ENCODE measurements around the gene SERPINB12.

The SERPINB12 gene

DNA sequence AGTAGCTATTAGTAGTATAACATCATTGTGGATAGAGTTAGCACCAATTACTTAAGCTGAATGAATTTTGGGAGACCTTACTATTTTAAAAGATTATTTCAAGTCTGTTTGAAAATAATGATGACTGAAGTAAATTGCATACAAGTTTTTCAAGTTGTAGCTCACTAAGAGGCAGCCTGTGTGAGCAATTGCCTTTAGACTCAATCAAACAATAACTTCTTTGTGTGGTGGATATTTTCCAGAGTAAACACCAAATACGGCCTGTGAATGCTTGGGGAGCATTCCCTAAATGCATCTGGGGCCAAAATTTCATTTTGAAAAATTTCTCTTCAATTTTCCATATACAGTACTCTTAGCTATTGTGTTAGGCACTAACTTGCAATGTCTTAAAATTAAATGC, 7.9 kb downstream of the SERPINB12 start:
- no peak for DNase-seq

DNA sequence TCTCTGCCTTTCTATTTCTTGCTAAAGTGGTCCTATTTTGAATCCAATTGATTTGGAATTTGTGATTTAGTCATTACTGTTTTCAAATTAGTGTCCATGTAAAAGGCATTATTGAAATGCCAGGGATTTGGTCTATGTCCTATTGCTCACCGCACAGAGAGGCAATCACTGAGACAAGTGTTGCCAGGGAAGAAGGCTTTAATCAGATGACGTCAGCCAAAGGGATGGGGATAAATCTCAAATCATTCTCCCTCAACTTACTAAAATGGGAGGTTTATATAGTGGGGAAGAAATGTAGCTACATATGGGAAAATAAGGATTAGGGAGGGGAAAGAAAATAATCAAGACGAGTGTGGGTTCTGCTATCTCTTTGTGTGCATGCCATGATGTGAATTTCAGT, 9.6 kb downstream of the SERPINB12 start:
- no peak for DNase-seq

DNA sequence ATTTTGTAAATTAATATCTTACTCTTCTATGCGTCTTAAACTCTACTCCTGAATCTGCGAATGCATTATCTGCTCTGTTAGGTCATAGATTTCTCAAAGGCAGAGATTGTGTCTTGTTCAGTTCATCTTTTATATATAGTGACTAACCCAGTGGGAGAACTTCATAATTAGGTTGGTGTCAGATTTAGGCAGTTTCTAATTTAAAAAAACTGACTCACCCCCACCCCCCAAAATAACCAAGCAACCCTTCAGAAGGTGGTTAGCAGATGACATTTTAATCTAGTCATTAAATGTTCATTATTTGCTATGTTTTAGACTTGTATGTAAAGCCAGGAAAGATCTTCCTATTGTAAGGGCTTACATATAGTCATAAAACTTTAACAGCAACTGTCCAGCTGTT, 10.4 kb downstream of the SERPINB12 start:
- no peak for DNase-seq

DNA sequence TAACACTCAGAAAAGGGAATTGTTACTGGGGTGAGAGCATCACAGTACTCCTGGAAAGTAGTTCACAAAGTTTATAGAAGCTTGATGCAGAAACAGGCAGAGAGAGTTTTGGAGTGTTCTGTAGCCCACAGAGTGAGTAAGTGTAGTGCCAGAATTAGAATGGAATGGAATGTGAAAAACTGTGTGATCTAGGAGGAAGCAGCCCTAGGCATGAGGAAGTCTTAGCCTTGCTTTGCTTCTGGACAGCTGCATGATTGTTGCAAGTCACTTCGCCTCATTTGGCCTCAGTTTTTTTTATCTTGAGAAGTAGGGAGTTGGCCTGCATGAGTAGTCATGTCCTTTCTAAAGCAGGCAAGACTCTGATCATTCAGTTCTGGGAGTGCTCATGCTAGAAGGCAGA, 10.9 kb downstream of the SERPINB12 start:
- no peak for DNase-seq

DNA sequence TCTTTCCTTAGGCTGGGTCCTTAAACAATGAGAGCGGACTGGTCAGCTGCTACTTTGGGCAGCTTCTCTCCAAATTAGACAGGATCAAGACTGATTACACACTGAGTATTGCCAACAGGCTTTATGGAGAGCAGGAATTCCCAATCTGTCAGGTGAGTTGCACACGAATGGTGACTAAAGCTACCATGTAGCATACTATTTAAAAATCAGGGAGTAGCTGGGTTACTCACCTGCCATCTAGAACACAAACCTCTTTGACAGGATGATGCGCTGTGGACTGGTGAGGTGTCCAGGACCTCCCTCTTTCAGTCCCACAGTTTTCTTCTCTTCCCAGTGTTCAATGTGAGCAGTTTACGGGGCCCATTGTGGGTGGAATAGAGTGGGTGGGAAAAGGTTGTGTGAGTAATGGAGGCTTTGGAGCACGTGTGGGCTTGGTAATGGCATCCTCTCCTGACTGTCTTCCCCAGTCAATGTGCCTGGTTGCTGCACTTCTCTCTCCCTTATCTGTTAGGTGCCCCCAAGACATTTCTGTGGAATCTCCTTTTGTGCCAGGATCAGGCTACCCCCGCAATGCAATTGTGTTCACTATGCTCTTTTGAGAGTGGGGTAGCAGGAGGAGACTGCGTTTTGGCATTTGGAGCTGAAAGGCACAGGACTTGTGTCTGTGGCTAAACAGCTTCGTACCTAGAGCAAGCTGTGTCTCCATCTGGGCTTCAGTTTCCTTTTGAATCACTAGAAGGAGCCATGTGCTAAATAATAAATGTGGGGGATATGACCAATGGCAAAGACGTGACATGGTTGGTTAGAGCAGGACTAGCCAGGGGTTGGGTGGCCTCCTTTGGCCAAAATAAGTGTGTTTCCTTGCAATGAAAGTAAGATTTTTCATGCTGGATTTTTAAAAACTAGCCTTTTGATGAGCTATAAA, 17.7 kb downstream of the SERPINB12 start:
- no peak for DNase-seq

DNA sequence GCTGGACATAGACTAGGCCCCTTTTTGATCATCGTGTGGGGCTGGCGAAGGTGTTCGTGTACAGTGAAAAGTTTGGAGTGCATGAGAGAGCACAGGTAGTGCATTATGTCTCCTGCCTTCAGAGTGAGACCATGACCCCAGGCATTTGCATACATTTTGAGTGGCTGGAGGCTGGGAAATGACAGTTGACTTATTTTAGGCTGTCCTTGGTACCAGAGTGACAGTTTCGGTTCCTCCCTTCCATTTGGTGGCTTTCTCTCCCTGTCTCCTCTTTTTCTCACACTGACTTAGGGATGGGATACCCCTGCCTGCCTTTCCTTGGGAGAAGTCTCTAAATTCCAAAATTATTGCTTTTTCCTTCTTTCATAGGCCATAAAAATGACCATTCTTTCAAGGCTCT, 20.1 kb downstream of the SERPINB12 start:
- DNase-seq: no peak

DNA sequence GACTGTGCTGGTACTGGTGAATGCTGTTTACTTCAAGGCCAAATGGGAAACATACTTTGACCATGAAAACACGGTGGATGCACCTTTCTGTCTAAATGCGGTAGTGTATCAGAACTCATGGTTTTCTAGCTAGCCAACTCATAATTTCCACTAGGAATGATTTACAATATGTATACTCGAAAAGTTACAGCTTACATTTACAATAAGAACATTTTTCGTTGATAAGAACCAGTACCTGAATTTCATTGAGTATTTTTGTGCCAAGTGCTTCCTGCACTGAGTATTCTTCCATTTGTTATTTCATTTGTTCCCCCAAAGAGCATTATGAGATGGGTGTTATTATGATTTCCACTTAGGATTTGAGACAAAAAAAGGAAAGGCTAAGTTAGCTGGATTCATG, 21.9 kb downstream of the SERPINB12 start:
- DNase-seq: no peak

DNA sequence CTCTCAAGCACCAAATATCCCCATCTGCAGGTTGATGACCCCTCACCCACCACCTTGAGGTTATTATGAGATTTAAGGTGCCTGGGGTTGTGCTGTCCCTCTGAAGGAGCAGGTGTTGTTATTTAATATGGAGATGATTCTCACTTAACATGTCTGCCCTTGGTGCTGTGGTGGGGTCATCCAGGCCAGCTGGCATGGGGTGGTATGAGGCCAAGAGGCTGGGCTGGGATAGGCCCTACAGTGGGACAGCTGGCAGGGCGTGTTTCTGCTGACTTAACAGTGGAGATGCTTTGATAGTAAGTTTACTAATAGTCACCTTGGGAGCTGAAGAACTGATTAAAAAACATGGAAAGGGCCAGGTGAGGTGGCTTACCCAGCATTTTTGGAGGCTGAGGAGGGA, 22.4 kb downstream of the SERPINB12 start:
- DNase-seq: no peak

DNA sequence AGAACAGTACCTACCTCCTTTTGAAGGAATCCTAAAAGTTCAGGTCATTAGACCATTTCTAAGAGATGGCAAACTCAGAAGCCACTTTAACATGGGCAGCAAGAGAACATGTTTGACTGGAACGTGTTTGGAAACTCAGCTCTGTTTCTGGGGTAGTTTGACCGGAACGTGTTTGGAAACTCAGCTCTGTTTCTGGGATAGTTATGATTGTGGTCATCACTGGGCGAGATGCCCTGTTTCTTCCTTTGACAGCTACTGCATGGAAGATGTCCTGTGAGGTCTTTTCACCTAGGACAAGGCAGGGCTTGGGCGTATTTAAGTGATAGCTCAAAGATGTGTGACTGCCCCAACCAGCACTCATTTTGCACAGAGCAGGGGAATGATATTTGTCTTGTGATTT, 25.1 kb downstream of the SERPINB12 start:
- no peak for DNase-seq

DNA sequence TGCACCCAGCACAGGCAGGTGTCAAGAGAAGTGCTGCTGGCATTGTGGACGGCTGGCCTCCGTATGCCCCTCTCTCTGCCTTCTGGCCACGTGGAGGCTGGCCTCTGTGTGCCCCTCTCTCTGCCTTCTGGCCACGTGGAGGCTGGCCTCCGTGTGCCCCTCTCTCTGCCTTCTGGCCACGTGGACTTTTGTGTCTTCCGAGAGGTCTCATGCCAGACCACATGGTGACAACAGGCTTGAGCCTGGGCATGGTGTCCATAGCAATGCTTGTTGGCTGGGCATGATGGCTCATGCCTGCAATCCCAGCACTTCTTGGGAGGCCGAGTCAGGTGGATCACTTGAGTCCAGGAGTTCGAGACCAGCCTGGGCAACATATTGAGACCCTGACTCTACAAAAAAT, 25.7 kb downstream of the SERPINB12 start:
- DNase-seq: no peak

DNA sequence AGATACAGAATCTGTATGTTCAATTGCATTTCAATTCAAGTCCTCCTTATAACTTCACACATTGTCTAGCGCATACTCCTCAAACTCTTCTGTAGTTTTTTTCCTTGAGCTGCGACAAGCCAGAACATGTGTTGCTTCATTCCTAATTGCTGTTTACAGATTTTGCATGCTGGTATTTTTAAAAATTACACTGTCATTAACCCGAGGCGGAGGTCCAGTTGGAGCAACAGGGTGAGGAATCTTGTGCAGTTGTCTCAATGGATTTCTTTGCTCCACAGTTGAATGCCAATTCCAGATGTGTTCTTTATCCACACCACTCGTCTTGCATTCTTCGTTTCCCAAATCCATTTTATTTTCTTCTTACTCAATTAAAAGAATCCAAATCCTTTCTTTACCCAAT, 28.6 kb downstream of the SERPINB12 start:
- no peak for DNase-seq

DNA sequence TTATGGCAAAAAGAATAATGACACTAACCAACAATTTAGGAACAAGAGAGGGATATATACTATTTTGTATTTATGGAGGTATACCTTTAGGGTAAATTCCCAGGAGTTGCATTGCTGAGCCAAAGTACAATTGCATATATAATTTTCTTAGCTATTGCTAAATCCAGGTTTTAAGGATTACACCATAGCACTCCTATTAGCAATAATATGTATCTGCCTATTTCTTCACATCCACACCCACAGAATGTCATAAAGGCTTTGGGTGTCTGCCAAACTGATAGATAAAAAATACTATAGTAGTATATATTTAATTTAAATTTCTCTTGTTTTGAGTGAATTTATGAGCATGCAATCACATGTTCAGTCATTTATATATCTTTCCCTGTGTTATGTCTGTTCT, 33.5 kb downstream of the SERPINB12 start:
- DNase-seq: no peak

DNA sequence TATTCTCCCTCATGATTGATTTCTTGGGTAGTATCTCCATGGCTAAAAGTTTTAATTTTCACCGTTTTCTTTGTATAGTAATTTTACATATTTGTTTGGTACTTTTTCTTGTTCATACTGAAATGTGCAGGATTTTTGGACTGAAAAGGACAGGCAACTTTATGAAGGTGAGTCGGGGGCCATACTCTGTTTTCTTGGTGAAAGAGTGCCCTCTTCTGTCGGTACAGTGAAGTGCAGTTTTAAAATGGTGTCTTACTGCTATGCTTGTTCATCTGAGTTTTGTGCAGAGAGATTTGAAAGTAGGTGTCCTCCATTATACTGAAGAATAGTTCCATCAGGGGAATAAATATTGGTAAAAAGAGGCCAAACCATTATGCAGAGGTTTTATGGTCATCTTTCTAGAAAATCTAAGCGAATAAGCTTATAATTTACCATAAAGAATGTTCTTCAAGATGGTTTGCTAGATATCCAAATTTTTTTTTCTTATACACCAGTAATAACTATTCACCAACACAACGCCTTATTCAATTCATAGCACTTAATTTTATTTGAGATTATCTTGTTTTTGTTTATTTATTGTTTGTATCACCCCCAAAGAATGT, 36.3 kb downstream of the SERPINB12 start:
- DNase-seq: peak; percentile 18

DNA sequence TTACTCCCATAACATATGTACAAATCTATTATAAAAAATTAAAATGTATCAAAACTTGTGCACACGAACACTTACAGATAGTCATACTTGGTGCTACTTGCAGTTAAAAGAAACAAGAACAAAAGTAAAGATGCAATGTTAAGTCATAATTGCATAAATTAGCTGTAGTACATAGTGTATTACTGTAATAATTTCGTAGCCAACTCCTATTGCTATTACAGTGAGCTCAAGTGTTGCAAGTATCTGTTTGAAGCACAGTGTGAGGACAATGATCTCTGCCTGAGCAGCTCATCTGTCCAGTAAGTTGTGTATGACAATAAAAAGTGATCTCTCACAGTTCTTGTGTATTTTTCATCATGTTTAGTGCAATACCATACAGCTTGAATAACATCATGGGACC, 37.4 kb downstream of the SERPINB12 start:
- DNase-seq: no peak

DNA sequence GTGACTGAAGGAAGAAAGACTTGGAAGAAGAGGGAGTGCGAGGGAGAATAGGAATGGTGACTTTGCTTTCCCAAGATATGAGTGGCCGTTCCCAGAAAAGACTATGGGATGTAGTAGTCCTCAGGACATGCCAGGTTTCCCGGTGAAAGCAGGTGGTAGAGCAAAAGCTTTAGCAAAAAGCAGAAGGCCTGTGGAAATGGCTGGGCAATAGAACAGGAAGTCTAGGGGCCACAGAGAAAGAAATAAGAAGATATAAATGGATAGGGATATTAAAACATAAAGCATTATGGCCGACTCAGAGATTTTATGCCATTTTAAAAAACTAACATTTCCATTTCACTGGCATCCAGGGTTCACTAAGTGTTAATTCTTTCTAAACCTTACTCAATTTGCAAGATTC, 43.8 kb downstream of the SERPINB12 start:
- no peak for DNase-seq

DNA sequence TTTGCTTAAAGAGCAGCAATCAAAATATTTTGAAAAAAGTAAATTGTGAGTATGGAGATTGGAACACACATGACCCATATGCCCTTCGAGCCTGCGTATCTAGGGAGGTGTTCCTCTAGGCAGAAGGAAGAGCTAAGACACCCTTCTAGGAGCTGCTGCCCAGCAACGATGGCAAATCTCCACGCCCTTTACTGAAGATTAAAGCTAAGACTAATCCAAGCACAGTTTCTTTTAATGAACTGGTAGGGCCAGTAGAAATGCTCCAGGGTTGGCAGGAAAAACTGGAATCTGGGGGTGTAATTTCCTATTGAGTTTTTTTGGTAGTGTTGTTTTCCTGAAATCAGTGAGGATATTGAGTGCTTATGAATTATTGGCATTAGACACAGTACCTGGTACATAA, 44.3 kb downstream of the SERPINB12 start:
- no peak for DNase-seq

DNA sequence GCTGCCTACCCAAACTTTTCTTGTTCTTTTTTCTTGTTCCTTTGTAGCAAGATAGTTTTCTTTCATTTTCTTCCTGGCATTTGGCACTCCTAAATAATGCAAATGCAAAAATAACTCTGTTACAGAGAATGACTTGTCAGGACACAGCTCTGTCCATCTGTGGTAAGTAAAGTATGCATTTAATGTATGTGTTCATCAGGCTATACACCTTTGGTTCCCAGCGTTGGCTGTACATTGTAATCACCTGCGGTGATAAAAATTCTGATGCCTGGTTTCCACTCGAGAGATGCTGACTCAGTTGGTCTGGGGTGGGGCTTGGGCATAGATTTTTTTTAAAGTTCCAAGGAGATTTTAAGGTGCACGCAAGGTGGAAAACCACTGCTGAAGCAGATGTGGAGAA, 44.8 kb downstream of the SERPINB12 start, which contains the start of gene SERPINB13:
SERPINB13 (plus strand) TSS at position 378 of the 400 bp plus-strand sequence. CDS start 1,325 bp downstream, outside the sequence.
- DNase-seq: no peak

DNA sequence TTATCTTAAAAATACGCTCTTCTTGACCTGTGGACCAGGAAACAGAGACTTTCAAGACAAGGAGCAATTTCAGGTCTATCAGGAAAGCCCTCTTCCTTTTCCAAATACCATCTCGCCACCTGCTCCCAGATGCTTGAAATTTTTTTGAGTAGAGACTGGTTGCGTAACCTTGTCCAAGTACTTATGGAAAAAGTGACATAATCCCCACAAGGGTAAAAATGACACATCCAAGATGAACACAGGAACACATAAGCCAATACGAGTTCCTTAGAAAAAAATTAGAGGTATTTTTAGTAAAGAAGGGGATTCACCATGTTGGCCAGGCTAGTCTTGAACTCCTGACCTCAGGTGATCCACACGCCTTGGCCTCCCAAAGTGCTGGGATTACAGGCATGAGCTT, 46.7 kb downstream of the SERPINB12 start:
- DNase-seq: no peak

DNA sequence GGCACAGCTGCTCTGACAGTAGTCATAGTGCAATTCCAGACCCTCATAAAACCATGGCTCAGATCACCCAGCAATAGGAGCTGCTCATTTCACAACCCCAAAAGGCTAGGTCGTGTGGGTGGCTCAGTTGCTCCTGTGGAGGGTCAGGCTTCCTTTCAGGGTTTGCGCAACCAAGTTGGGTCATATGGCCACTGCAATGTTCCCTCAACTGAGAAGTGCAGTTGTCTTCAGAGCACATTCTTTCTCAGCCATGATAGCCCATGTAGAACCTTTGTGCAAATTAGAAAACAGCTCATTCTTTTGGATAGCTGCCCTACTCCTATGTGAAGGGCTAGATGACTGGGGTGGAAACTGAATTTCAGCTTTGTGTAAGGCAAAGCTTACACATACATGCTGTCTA, 48.2 kb downstream of the SERPINB12 start:
- DNase-seq: no peak

DNA sequence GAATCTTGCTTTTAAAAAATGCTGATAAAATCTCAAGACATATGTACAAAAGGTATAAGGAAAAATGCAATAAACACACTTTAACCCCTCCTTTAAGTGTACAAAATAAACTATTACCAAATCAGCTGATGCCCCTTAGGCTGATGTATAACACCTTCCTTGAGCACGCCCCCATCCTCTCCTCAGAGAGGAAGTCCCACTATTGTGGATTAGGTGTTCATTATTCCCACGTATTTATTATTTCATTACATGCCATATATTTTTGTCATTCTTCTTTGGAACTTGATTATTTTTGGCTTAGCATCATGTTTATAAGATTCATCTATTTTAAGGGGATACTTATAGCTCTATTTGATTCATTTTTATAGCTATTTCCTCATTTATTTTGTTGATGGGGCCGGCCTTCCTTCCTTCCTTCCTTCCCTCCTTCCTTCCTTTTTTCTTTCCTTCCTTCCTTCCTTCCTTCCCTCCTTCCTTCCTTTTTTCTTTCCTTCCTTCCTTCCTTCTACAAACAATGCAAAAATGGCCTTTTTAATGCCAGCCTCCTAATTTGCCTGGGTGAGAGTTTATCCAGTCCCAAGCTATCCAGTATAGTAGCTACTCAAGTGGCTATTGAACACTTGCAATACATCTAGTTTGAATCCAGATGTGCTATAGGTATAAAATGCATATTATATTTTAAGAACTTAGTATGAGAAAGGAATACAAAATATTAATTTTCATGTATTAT, 49.0 kb downstream of the SERPINB12 start:
- DNase-seq: no peak

DNA sequence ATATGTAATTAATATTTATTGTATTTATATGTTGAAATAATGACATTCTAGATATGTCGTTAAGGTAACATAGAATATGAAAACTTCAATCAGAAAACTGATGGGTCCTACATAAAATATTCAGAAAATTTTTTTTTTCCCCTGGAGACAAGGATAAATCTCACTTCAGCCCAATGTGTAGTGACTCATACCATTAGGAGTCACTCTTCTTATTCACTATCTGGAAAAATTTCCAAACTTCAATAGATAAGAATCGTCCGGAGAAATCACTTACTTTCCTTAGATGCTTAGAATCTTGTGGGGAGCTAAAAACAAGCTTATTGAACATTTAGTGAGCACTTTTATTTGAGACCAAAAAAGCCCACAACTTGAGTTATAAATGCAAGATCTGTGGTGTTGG, 49.6 kb downstream of the SERPINB12 start:
- no peak for DNase-seq

DNA sequence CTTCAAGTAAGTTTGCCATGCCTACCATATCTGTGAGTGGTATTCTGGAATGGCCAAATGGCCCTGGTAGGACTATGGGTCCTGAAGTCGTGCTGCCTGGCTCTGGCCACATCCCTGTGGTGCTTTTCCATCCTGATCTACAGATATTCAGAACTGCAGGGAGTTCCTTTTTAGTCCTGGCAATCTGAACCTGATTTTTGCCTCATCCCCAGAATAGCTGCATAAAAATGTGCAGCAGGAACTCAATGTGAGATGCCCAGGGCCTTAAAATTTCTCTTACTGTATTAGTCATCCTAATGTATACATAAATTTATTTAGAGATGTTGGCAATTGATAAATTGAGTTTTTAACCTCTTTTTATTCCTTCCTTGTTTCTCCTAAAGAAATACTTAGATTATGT, 50.3 kb downstream of the SERPINB12 start:
- DNase-seq: no peak

DNA sequence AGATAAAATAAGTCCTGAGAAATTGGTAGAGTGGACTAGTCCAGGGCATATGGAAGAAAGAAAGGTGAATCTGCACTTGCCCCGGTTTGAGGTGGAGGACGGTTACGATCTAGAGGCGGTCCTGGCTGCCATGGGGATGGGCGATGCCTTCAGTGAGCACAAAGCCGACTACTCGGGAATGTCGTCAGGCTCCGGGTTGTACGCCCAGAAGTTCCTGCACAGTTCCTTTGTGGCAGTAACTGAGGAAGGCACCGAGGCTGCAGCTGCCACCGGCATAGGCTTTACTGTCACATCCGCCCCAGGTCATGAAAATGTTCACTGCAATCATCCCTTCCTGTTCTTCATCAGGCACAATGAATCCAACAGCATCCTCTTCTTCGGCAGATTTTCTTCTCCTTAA, 54.8 kb downstream of the SERPINB12 start:
- DNase-seq: no peak
